ENCODE results near the gene EIF5.
"Not testable (repeated sequence)": the region's sequence is repeated elsewhere in the genome, so short reads cannot be mapped to it uniquely, and the experiment has no call there.

- not testable (repeated sequence) for TF ChIP-seq ZBTB33 (IDR thresholded peaks at IDR 0.05); CTCF (IDR thresholded peaks at IDR 0.05; ENCODE audit: low read depth, low read length, missing input control)
These were observed 23.5 kb downstream of the EIF5 start for GRCh38 chr14:103357552-103357951.

All from liver (tissue), 2 donors.